HG03097 (cell line): Measurements from ENCODE around the gene ARMS2.

ENCODE experiments used
- ATAC-seq: cut with Tn5 transposase; IDR thresholded peaks from one replicate; pipeline ENCODE4 v1.9.1; 2021; ENCODE audit not compliant: unreplicated experiment, low FRiP score

The ARMS2 gene

GRCh38 chr10:122454603-122455080, at the start of gene ARMS2:
Gene ARMS2 (plus strand): TSS chr10:122454653. CDS start chr10:122454728, 75 bp downstream.
- ATAC-seq: no peak

GRCh38 chr10:122407375-122408125, 46.9 kb upstream of the ARMS2 start:
- ATAC-seq: no peak

GRCh38 chr10:122413327-122413726, 41.1 kb upstream of the ARMS2 start:
- ATAC-seq: no peak

DNA sequence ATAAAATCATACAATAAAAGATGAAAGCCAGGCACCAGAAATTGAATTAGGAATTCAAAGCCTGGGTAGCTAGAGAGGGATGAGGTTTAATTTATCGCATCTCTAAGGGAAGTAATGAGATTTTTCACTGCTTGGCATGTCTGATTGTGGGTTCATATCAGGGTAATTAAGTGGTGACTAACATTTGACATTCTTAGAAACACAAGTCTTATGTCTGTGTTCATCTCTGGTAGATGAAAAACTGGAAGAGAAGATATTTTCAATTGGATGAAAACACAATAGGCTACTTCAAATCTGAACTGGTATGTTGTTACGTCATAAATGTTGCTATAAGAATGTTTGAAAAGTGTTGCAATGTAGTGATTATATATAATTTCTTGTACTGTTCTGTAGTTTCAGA, 36.8 kb upstream of the ARMS2 start:
- ATAC-seq: no peak

- no peak for ATAC-seq
These were observed 35.4 kb upstream of the ARMS2 start for GRCh38 chr10:122419016-122419415.

DNA sequence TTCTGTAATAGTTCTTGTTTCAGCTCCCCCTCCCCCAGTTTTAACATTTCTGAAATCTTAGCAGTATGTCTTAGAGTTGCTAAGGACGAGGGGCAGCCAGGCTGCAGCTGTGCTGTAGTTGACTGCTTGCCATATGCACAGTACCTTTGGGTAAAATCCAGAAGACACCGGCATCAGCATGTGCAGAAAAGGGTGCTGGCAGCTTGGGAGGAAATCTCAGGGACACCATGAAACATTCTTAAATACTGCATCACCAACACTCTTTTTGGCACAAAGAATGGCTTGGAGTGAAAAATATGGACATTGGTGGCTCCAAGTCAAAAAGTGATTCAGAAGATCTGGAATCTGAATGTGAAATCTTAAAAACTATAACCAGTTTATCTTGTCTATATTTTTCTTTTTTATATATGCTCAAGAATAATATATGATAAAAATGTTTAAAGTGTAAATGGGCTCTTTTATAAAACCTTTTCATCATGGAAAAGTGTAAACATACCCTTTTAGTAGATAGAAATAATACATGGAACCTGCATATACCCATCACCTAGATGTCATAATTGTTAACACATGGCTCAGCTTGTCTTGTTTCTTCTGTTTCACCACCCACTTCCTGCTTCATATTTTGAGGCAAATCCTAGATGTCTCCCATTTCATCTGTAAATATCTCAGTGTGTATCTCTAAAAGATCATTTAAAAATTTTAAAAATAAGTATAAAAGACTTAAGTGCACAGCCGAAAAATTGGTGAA, 34.4 kb upstream of the ARMS2 start:
- no peak for ATAC-seq

DNA sequence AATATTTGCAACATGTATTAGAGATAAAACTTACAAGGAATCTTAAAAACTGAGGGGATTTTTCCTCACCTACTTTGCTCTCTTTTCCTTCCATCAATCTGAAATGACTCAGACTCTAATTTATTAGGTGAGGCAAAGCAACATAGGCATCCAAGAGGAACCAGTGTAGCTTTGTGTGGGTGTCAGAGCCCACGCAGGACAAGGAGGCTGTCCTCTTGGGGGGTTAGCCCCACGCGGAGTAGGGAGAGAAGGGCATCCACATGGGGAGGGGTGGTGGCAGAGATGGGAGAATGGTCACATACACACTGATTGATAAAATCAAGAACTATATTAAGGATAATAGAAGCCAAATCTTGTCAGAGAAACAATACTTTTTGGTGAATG, 33.8 kb upstream of the ARMS2 start:
- no peak for ATAC-seq

GRCh38 chr10:122421054-122421625, 33.3 kb upstream of the ARMS2 start:
- ATAC-seq: no peak

GRCh38 chr10:122421742-122422141, 32.7 kb upstream of the ARMS2 start:
- ATAC-seq: no peak

GRCh38 chr10:122422266-122422989, 32.0 kb upstream of the ARMS2 start:
- no peak for ATAC-seq

GRCh38 chr10:122424059-122424458, 30.4 kb upstream of the ARMS2 start:
- ATAC-seq: no peak

DNA sequence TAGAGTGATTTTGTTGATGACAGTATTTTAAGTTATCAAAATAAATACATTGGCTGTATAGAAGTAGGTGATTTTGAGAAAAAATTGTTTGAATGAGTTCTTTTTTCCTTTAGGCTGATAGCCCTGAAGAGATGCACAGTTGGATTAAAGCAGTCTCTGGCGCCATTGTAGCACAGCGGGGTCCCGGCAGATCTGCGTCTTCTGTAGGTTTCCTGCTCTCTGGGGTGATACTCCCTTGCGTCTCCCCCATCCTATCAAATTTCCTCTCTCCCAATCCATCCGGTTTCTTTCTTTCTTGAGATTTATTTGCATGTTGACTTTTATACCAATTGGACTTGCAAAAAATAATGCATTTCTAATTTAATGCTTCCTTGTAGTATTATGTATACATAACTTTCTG, 27.6 kb upstream of the ARMS2 start:
- ATAC-seq: no peak

DNA sequence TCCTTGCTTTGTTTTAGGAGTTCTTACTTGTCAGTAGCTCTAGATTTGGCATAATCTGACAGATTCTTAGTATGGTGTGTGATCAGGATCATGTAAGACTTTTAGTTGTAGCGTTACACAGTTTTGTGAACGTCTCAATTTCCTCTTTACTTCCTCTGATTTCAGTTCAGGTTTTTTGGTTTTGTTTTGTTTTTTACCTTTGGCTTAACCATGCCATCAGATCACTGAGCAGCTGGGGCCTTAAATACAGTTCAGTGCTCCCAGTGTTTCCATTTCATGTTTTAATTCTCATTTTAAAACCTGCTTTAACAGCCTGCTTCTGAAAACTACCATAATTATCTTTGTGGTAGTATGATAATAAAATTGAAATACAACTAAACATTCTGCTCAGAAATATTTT, 27.2 kb upstream of the ARMS2 start:
- no peak for ATAC-seq

- no peak for ATAC-seq
These were observed 19.1 kb upstream of the ARMS2 start for GRCh38 chr10:122435212-122435827.

DNA sequence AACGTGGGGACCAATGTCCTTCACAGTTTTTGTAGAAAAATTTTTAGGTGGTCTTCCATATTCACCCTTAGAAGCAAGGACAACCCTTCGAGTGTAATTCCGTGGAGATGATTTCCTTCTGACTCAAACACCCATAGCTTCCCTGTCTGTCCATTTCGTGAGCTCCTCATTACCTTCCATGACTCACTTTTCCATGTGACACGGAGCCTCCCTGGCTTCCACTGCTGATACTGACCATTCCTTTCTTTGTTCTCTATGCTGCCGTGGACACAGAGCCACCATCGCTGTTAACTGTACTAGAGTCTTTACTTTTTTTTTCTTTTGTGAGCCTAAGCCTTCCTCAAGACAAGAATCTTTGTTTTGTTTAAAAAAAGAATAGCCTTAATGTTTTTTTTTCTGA, 12.5 kb upstream of the ARMS2 start:
- ATAC-seq: no peak

DNA sequence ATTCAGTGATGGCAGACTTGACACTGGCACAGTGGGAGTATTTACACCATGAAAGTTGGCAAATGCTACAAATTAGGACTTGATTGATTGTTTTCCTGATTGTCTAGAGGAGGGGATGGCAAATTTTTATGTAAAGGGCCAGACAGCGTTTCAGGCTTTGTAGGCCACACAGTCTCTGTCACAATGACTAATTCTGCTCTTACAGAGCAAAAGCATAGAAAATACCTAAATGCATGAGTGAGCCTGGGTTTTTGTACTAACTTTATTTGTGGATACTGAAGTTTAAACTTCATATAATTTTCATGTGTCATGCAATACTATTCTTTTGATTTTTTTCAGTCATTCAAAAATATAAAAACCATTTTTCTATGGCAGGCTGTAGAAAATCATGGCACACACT, 9.0 kb upstream of the ARMS2 start:
- no peak for ATAC-seq

GRCh38 chr10:122445904-122446303, 8.5 kb upstream of the ARMS2 start:
- no peak for ATAC-seq

- ATAC-seq: no peak
These were observed 7.6 kb upstream of the ARMS2 start for GRCh38 chr10:122446668-122447423.

GRCh38 chr10:122448600-122448999, 5.9 kb upstream of the ARMS2 start:
- ATAC-seq: no peak

DNA sequence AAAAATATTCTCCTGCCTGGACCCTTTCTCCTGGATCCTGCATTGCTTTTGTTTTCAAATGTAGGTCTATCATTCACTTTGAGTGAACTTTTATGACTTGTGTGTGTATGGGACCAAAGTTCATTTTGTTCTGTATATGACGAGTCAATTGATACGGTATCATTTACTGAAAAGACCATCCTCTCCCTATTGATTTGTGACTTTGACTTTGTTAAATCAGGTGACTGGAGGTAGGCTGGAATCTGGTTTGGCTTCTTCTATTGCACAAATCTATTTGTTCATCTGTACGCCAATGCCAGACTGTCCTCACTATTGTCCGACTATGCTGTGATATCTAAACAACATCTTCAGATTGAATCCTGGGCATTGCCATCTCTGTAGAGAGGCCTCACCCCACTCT, 5.3 kb upstream of the ARMS2 start:
- ATAC-seq: no peak
